GM12892 (cell line): ENCODE data around the gene CACNB4.

ENCODE experiments used
- POLR2A ChIP-seq: IDR thresholded peaks from 2 replicates; pipeline ENCODE4 v1.6.1; 2011; ENCODE audit warnings: low read depth, low read length, control low read depth
- POLR2AphosphoS5 ChIP-seq: IDR thresholded peaks from 2 replicates; pipeline ENCODE4 v1.6.1; 2011; ENCODE audit warnings: low read depth, low read length, control low read depth
- TAF1 ChIP-seq: IDR thresholded peaks from 2 replicates; pipeline ENCODE4 v1.6.1; 2011; ENCODE audit warnings: low read depth, mild to moderate bottlenecking, control low read depth, low read length, borderline replicate concordance

GRCh38 chr2:152122161-152122560, 23.3 kb upstream of the CACNB4 start:
- no peak for TF ChIP-seq POLR2A
- TF ChIP-seq POLR2AphosphoS5, result no peak
- no peak for TF ChIP-seq TAF1
